HG02852 (cell line): ENCODE data around the gene CAPN14.

Source experiments
- ATAC-seq: cut with Tn5 transposase; IDR thresholded peaks from one replicate; pipeline ENCODE4 v1.9.1; 2021; ENCODE audit warnings: mild to moderate bottlenecking, moderate library complexity; ENCODE audit not compliant: unreplicated experiment

CAPN14 gene

DNA sequence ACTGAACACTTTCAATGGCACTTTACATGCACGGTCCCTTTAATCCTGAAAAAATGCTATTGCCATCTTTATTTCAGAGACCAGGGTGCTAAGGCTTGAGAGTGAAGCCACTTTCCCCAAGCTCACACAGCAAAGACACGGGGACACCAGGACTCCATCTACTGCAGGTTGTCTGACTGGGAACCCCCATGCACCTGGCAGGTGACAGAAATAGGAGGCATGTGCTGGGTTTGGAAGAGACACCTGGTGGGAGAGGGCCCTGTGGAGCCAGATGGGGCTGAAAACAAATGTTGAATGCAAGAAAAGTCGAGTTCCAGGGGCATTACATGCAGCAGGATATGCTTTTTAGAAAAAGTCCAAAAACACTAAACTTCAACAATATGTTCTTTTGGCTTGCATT, 11.4 kb upstream of the CAPN14 start:
- no peak for ATAC-seq

DNA sequence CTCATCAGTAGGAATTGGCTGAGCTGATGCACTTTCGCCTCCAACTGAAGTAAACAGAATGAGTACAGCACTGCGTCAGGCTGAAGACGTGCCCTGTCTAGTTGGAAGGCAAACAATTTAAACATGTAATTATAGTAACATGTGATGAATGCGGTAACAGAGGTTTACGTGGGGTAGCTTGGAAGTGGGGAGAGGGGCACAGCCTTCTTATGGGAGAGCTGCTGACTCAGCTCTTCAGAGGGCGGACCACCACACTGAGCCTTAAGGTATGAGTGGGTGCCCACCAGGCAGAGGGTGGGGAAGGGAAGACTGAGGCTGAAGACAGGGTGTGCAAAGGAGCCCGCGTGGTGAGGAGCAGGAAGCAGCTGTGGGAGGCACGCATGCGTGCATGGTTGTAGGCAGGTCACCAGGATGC, 10.4 kb upstream of the CAPN14 start:
- ATAC-seq = no peak

DNA sequence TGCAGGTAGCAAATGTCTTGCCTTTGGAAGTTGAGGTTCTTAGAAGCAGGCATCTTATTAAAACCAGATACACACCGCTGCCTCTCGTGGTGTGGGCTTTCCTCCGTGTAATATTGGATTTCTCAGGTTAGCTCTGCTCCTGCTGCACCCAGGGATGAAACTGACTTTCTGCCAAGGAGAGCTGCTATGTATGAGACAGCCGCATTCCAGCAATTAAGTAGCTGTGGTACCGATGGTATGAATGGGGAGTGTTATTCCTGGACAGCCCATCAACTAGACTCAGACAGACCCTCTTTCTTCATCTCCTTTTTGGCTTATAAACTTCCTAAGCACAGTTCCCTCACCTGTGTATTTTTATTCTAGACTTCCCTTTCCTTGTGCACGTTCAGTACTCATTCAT, 9.8 kb upstream of the CAPN14 start:
- ATAC-seq = no peak

GRCh38 chr2:31226266-31226665, 9.0 kb upstream of the CAPN14 start:
- no peak for ATAC-seq

DNA sequence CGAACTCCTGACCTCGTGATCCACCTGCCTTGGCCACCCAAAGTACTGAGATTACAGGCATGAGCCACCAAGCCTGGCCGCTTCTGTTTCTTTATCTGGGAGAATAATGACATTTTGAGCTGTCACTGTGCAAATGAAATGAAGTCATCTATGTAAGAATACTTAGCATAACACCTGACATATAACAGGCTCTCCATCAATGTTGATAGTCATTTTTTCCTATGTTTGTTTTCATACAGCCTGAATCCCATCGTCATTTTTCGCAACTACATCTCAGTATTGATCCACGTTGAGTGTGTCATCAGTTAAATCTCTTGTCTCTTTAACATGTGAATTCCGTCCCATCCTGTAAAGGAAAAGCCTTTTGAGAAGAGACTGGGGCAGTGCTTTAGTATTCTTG, 6.4 kb upstream of the CAPN14 start:
- no peak for ATAC-seq

GRCh38 chr2:31223026-31223425, 5.7 kb upstream of the CAPN14 start:
- no peak for ATAC-seq

DNA sequence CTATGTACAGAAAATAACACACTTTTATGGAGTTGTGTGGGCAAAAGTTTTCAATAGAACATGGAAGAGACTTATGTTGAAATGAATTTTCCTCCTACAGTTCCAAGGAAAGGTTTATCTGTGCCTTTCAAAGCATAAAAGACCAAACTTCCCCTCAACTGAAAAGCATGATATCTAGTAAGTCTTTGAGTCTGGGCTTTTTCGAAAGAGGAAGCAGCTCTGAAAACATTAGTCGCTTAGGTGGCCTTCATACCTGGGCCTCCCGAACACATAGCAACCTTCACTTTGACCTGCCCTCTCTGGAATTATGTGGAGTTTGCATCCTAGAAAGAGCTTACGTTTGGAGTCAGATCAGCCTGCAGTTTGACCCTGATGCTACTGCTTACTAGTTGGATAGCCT, 4.8 kb upstream of the CAPN14 start:
- ATAC-seq = no peak

GRCh38 chr2:31221544-31221943, 4.2 kb upstream of the CAPN14 start:
- no peak for ATAC-seq

DNA sequence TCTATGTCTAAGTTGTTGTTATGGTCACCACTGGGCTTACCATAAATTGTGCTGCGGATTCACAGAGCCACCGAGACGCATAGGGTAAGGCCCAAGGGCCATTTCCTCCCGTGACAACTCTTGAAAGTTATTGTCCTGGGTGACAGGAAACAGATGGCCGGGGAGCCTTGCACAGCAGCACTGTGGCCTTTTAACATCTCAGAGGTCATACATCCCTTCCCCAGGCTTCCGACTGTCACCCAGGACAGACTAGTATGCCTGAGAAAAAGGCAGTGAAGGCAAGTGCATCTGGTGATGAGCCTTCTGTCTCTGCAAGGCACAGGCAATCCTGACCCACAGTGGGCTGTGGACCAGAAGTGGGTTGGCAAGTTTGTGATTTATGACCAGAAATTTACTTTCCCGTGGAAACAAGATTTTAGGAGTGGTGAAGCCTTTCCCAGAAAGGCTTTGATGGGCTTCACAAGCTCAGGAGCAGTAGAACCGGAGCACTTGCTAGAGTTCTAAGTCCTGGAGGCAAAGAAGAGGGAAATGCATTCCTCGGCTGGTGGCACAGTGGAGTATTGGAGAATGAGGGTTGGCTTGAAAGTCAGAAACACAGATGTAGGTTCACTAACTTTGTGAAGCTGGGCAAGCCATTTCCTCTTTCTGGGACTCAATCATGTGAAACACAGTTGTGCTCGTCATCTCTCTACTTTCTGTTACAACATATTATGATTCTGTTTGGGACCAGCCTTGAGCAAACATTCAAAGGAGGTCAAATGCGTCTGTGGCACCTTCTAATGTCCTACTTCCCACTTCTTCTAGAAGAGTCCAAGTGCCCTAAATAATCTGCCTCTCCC, 2.0 kb upstream of the CAPN14 start:
- ATAC-seq = peak; percentile 74

DNA sequence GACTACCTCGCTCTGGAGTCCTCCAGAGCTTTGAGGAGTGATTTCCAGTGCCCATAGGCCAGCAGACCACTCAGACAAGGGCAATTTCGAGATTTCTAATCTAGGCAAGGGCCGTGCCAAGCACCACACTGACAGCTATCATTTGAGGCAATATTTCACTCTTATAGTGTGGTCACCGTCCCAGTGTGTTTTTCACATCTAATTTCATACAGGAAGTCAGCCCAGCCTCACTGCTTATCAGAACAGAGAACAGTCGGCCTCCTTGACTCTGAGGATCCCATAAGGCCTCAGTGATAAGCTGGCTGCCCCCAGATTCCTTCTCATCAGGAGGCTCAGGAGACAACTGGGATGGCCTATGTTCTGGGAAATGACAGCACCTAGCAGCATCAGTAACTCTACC, 581 bp downstream of the CAPN14 start:
- ATAC-seq = peak; percentile 47

GRCh38 chr2:31214444-31214915, 2.8 kb downstream of the CAPN14 start:
- no peak for ATAC-seq

DNA sequence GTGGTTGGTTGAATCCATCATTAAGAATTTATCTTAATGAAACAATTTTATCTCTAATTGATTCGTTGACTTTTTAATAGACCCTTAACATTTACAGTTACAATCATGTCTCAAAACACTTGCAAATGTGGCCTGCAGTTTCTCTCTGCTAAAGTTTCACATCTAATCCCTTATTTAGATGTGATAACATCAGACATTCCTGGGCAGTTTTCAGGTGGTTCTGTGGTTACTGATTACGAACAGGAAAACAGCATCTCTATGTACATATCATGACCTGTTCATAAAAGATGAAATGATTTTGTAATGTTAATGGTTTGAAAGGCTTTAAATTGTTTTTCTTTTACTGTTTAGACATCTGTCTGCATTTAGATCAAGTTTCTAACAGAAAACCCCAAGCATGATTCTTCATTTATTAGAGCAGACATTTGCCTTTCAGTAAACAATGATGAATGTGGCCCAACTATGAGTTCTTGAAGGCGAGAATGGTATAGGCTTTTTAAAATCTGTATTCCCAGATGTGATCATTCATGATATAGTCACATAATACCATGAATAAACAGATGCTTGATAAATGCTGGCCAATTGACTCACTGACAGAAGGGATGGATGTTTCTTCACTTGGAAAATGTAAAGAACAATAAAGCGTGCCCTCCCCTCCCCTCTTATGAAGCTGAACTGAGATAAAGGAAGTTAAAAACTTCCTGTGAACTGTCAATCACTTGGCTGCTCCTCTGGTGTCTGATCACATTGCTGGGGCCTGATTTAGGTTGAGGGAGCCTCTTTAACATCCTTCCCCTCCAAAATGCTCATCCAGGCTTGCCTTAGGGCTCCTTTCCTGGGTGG, 3.5 kb downstream of the CAPN14 start:
- ATAC-seq = no peak

DNA sequence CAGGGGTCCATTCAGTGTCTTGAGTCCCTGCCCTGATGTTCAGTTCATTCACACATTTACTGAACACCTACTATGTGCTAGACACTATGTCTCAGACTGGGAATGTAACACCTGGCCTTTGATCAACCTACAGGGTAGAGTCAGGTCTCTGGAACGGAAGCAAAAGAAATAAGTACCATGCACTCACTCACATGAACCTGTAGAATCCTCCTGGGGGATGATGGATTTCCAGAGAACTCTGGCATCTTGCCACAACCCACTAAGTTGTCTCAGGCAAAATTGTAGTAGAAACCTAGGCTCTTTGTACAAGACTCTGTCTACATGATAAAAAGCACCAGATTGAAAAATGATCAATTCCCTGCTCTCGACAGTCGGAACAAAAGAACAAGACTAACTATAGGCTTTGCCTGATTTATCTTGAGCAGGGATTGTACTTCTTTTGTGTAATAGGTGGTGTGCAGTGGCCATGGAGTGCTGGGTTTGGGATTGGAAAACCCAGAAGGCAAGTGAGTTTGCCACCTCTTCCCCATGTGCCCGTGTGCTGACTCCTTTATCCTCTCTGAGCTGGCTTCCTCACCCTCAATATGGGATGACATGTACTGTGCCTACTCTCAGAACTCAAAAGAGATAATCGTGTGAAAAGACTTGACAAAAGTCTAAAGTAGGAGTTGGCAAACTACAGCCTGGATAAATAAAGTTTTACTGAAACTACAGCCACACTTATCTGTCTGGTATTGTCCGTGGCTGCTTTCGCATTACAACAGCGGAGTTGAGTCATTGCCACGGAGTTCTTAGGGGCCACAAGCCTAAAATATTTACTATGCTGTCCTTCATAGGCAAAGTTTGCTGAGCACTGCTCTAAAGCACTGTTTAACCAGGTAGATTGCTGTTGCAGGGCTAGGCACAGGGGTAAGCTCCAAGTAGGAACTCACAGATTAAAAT, 4.4 kb downstream of the CAPN14 start:
- ATAC-seq = no peak

DNA sequence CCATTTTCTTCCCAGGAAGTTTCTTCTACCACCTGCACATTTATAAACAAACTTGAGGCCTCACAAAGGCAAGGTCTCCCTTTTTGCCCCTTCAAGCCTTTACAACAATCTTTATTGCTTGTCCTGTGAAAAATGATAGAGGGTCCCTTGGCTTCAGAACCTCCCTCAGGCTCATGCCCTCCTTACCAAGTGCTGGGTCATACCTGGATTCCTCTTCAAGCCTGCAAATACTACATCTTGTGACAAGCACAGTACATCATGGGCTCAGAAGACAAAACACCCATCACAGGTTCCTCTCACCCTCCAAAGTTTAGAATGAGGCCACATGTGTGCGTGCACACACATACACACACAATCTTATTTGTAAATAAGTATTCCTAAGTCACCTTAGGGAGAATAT, 9.1 kb downstream of the CAPN14 start:
- ATAC-seq = no peak

- no peak for ATAC-seq
These were observed 9.5 kb downstream of the CAPN14 start for GRCh38 chr2:31207790-31208189.

- no peak for ATAC-seq
These were observed 11.7 kb downstream of the CAPN14 start for GRCh38 chr2:31205613-31206012.

GRCh38 chr2:31205186-31205585, 12.1 kb downstream of the CAPN14 start:
- no peak for ATAC-seq

- ATAC-seq = no peak
These were observed 12.5 kb downstream of the CAPN14 start for GRCh38 chr2:31204783-31205182.

DNA sequence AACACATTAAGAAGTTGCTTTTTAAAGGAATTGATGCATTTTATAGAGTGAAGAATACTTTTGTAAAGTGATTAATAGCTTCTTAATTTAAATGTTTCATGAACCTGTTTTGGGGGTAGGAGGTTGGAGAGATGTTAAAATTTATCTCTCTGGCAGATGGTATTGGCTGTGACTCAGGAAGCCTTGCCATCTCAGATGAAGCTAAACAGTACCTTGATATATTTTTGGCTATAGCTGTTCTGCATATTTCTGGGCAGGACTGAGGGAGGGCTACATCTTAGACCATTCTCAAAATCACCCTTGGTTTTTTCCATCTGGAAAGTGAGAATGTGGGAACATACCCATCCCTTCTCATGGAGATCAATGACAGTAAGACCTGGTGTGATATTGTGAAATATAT, 13.4 kb downstream of the CAPN14 start:
- ATAC-seq = no peak

GRCh38 chr2:31202833-31203232, 14.5 kb downstream of the CAPN14 start:
- no peak for ATAC-seq

DNA sequence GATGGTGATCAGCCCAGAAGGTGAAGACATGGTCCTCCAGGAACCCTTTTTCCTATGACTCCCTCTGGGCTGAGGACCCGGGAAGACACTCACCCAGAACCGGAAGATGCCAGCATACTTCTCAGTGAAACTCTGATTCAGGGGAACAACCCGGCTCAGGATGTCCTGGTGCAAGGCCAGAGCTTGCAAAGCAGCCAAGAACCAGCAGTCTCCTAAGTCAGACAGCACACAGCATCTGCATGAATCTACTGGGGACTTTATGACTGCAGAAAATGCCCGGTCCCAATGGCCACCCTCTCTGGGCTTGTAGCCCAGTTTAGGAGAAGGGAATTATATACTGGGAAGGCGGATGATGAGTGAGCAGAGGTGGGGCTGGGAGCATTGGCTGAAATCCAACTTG, 15.3 kb downstream of the CAPN14 start:
- no peak for ATAC-seq
